HuH-7.5 (cell line): ENCODE results near the gene PDIA6.
"Not testable (repeated sequence)": the region's sequence is repeated elsewhere in the genome, so short reads cannot be mapped to it uniquely, and the experiment has no call there.

Source experiments
- DNase-seq: peaks from one replicate; pipeline ENCODE4 v3.0.0; 2011; ENCODE audit warnings: low spot score

The PDIA6 gene

GRCh38 chr2:10832203-10832936, 19.8 kb upstream of the PDIA6 start:
- DNase-seq: peak; percentile 75

GRCh38 chr2:10831400-10831985, 18.9 kb upstream of the PDIA6 start:
- no peak for DNase-seq

DNA sequence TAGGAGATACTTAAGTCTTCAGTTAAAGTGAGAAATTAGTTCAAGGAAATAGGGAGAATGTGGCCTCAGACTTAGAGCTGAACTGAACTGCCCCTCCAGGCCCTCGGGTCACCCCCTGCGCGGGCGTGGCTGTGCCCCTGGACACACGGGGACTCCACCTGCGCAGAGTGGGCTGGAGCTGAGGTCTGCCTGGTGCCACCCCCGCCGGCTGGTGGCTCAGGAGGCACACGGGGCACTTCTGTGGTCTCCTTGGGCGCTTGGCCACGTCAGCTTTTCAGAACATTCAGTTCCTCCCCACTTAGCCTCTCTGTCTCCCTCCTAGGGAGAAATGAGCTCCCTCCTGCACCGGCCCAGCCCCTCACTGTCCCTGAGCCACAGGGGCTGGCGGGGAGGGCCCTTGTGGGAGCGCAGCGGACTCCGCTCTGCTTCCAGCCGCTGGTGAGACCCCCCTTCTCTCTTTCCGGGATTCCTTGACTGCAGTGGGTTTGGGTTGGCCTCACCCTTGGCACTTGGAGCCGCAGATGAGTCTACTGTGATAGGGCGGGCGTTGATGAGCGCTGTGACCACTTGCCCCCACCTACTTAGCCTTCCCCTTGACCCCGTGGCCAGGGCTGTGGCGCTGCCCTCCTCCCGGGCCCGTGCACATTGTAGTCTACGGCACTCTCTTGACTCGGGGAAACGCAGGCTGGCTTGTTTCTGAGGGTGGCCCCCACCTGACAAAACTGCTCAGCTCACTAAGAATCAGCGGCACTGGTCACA, 18.2 kb upstream of the PDIA6 start:
- DNase-seq: no peak

DNA sequence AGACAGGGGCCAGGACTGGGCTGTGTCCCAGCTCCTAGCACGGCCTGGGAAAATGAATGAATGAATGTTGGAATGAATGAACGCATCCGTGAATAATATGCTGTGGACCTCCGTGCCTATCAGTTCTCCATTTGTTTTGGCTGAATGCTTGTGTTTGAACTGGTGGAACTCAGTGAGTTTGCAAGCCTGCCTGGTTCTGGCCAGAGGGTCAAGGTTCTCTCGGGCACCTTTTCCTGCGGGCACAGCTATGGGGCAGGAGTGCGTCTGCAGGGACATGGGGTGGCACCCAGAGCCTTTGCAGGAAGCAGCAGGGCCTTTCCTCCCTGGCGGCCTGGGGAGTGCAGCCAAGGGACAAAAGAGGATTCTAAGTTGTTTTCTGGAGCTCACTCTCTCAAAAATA, 17.6 kb upstream of the PDIA6 start:
- DNase-seq: no peak

DNA sequence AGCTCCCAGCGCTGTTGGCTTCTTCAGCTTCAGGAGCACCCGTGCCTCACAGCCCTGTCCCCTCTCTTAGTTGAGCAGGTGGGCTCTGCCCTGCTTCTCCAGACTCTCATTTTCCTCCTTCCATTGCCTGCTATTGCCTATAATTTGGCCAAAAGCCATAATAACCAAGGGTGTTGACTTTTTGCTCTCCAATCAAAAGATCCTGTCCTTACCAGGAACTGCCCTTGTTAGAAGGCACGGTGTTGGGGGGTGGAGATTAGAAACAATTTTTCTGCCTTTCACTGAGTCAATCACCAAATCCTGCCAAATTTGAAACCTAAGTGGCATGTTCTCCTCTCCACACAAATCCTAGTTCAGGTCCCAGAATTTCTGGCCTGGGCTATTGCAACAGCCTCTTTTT, 16.7 kb upstream of the PDIA6 start:
- DNase-seq: no peak

DNA sequence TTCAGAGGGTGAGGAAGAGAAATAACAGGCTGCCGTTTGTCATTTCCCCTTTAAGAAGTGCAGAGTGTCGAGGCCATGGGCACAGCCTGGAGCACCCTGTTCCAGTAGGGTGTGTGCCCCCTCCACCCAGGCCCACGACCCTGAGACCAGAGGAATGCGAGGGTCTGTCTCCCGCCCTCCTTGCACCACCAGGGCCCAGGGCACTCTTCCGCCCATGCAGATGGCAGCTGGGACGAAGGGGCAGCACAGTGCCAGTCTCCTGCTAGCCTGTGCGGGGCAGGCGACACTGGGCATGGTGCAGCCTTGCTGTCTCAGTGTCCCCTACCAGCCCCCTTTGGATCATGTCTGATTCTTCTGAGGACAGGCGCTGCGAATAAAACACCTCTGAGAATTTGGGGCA, 15.8 kb upstream of the PDIA6 start:
- DNase-seq: no peak

- DNase-seq: no peak
These were observed 14.0 kb upstream of the PDIA6 start for GRCh38 chr2:10826625-10827024.

DNA sequence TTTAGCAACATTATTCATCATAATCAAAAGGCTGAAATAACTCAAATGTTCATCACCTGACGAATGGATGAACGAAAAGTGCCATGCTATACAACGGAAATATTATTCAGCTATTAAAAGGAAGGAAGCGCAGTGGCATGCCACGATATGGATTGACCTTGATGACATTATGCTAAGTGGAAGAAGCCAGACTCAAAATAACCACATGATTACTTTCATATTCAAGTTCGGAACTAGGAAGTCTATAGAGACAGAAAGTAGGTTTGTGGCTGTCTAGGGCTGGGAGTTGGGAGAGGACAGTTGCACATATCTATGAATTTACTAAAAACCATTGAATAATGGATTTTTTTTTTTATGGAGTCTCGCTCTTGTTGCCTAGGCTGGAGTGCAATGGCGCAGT, 13.4 kb upstream of the PDIA6 start:
- DNase-seq: no peak

GRCh38 chr2:10824191-10824590, 11.6 kb upstream of the PDIA6 start:
- no peak for DNase-seq

- DNase-seq: no peak
These were observed 8.6 kb upstream of the PDIA6 start for GRCh38 chr2:10820978-10821695.

- no peak for DNase-seq
These were observed 8.0 kb upstream of the PDIA6 start for GRCh38 chr2:10820562-10820961.

GRCh38 chr2:10819714-10820314, 7.2 kb upstream of the PDIA6 start:
- DNase-seq: no peak

DNA sequence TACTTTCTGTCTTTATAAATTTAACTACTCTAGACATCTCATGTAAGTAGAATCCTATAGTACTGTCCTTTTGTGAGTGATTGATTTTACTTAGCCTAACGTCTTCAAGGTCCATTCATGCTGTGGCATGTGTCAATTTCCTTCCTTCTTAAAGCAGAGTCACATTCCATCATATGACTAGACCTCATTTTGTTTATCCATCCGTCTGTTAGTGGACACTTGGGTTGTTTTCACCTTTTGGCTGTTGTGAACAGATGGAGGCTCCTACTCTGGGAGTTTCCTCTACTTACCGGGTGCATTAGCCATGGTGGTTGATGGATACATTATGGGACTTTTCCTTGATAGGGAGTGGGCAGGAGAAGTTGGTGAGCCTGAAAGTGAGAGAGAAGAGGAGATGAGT, 6.4 kb upstream of the PDIA6 start:
- DNase-seq: no peak

GRCh38 chr2:10818305-10818704, 5.7 kb upstream of the PDIA6 start:
- DNase-seq: not testable (repeated sequence)

- peak; percentile 26 for DNase-seq
These were observed 4.8 kb upstream of the PDIA6 start for GRCh38 chr2:10817413-10817812.

DNA sequence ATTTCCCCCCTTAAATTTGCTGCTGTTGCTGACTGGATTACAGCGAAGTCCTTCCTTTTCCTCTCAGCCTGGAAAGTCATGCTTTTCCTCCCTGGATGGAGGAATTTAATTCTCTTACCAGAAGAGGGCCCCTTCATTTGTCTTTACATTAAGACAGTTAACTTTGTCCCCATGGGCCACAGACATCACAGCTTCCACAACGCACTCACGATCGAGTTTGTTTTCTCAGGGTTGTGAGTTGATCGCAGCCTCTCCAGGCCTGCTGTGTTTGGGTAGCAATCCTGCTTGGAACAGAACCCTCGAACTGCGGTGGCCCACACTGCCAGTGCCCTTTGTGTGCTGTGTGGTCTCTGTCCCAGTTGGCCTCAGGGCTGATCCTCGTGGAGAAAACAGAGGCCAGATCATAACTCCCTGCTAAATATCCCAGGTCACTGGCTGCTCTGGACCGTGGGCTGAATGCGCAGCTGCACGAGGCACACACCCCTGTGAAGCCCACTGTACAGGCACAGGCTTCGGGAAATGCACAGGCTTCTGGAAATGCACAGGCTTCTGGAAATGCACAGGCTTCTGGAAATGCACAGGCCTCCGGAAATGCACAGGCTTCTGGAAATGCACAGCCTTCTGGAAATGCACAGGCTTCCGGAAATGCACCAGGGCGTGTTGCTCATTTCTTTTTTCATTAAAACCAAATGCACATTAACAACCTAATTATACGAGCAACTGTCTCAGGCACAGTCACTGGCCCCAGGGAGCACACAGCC, 2.2 kb upstream of the PDIA6 start:
- no peak for DNase-seq

- no peak for DNase-seq
These were observed 1.6 kb upstream of the PDIA6 start for GRCh38 chr2:10814142-10814541.

DNA sequence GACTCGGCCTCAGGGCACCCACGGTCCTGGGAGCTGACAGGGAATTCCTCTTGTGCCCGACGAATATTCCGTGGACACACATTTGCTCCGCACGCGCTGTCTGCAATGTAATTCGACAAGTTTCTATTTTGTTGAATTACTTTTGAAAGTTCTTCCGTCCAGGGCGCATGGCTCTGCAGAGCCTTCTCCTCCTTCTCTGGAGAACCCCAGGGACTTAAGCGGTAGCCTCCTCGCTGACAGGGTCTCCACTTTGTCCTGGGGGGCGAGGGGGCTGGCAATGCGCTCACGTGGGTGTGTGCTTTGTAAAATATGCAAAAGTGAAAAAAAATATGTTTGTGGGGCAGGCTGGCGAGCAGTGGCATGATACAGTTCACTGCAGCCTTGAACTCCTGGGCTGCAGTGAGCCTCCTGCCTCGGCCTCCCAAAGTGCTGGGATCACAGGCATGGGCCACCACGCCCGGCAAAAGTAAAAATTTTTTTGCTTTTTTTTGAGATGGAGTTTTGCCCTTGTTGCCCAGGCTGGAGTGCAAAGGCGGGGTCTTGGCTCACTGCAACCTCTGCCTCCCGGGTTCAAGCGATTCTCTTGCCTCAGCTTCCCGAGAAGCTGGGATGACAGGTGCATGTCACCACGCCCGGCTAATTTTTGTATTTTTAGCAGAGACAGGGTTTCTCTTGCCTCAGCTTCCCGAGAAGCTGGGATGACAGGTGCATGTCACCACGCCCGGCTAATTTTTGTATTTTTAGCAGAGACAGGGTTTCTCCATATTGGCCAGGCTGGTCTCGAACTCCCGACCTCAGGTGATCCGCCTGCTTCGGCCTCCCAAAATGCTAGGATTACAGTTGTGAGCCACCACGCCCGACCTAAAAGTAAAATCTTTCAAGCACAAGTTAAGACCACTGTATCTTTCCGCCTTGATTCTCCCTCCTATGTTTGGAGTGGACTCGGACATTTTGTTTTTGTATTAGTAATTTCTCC, 866 bp upstream of the PDIA6 start:
- DNase-seq: not testable (repeated sequence)

GRCh38 chr2:10811517-10811916, 1.1 kb downstream of the PDIA6 start:
- no peak for DNase-seq
